ENCODE data around the gene XYLT1. TPM values are rescaled to one million over a fixed set of nuclear protein-coding genes. Genes with fewer than 3 reads are reported as not detected.

Gene XYLT1
- total RNA-seq, 2 donors from 2014 or later = 21.4 to 22.6 TPM

DNA sequence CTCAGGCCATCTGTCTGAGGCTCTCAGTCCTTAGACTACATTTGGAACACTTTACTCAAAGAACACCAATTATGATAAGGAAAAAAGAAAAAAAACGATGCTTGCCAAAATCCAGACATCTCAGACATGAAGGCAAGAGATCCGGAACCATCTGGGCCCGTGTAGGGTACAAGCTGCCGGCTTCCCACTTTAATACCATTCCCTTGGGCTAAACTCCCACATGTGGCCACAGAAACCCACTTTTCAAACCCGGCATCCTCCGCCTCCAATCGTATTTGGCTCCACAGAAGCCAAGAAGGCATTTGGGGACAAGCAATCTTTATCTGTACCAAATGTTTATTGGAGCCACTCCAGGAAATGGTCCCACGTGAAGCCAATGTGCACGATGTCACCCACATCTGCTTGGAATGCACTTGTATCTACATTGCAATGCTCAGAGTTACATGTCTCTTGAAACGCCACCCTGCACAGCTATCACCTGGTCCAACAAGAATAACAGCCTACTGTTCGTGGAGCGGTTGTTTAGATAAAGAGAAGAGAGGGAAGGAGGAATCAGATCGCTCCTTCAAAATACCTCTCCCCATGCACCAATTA is 33.5 kb downstream of the XYLT1 start:
- Mint-ChIP-seq H3K4me3 (no peak overlapping the region), H3K36me3 (ENCODE audit: low read depth) (no peaks in the 10 kb centered on the region), H3K27me3 (no peaks in the 10 kb centered on the region), H3K9me3 (no peaks in the 10 kb centered on the region), H3K27ac (peak overlapping the region; percentile 21), H3K4me1 (peaks cover 27% of the 10 kb centered on the region)
- ATAC-seq (replicated peaks) = no peak

- no peaks in the 10 kb centered on the region for H3K9me3 Mint-ChIP-seq
- H3K36me3 Mint-ChIP-seq (ENCODE audit: low read depth) = no peaks in the 10 kb centered on the region
- no peaks in the 10 kb centered on the region for H3K27me3 Mint-ChIP-seq
- no peak overlapping the region for H3K4me3 Mint-ChIP-seq
- peaks cover 26% of the 10 kb centered on the region for H3K4me1 Mint-ChIP-seq
- no peak for ATAC-seq (replicated peaks)
- H3K27ac Mint-ChIP-seq = no peak overlapping the region
These were observed 35.4 kb downstream of the XYLT1 start for GRCh38 chr16:17435318-17435717.

- H3K27me3 Mint-ChIP-seq = no peaks in the 10 kb centered on the region
- no peaks in the 10 kb centered on the region for H3K36me3 Mint-ChIP-seq (ENCODE audit: low read depth)
- no peak for ATAC-seq (replicated peaks)
- no peak overlapping the region for H3K4me3 Mint-ChIP-seq
- H3K4me1 Mint-ChIP-seq = peaks cover 11% of the 10 kb centered on the region
- no peaks in the 10 kb centered on the region for H3K9me3 Mint-ChIP-seq
- H3K27ac Mint-ChIP-seq = peak overlapping the region; percentile 52
These were observed 36.9 kb downstream of the XYLT1 start for GRCh38 chr16:17433577-17434451.

GRCh38 chr16:17432901-17433576 is 37.7 kb downstream of the XYLT1 start:
- no peak for ATAC-seq (replicated peaks)
- H3K9me3 Mint-ChIP-seq = no peaks in the 10 kb centered on the region
- no peaks in the 10 kb centered on the region for H3K27me3 Mint-ChIP-seq
- H3K4me1 Mint-ChIP-seq = peaks cover 9% of the 10 kb centered on the region
- no peaks in the 10 kb centered on the region for H3K36me3 Mint-ChIP-seq (ENCODE audit: low read depth)
- no peak overlapping the region for H3K4me3 Mint-ChIP-seq
- no peak overlapping the region for H3K27ac Mint-ChIP-seq

- Mint-ChIP-seq H3K4me1 (peaks cover 5% of the 10 kb centered on the region), H3K9me3 (no peaks in the 10 kb centered on the region), H3K27ac (no peak overlapping the region), H3K27me3 (no peaks in the 10 kb centered on the region), H3K4me3 (no peak overlapping the region), H3K36me3 (ENCODE audit: low read depth) (no peaks in the 10 kb centered on the region)
- no peak for ATAC-seq (replicated peaks)
These were observed 38.7 kb downstream of the XYLT1 start for GRCh38 chr16:17431968-17432625.

- no peaks in the 10 kb centered on the region for H3K36me3 Mint-ChIP-seq (ENCODE audit: low read depth)
- no peak overlapping the region for H3K27ac Mint-ChIP-seq
- no peak overlapping the region for H3K4me3 Mint-ChIP-seq
- H3K4me1 Mint-ChIP-seq = peaks cover 5% of the 10 kb centered on the region
- ATAC-seq (replicated peaks) = no peak
- H3K9me3 Mint-ChIP-seq = no peaks in the 10 kb centered on the region
- no peaks in the 10 kb centered on the region for H3K27me3 Mint-ChIP-seq
These were observed 39.7 kb downstream of the XYLT1 start for GRCh38 chr16:17431012-17431411.

GRCh38 chr16:17426451-17426850 is 44.3 kb downstream of the XYLT1 start:
- no peak overlapping the region for H3K27ac Mint-ChIP-seq
- H3K4me1 Mint-ChIP-seq = peaks cover 7% of the 10 kb centered on the region
- H3K9me3 Mint-ChIP-seq = no peaks in the 10 kb centered on the region
- H3K36me3 Mint-ChIP-seq (ENCODE audit: low read depth) = no peaks in the 10 kb centered on the region
- H3K27me3 Mint-ChIP-seq = no peaks in the 10 kb centered on the region
- no peak overlapping the region for H3K4me3 Mint-ChIP-seq
- no peak for ATAC-seq (replicated peaks)

DNA sequence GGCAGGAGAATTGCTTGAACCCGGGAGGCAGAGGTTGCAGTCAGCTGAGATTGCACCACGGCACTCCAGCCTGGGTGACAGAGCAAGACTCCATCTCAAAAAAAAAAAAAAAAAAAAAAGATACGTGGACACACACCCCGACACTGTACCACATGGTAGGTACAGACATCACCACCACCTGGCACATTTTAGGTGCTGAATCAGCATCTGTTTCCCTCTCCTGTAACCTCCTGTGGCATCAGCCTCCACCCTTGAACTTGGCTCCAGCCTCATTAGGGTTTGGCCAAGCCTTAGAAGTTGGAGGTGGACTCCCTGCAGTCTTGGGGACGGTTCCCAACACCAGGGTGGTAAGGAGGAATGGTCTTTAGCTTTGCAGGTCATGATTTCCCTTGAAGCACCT is 46.0 kb downstream of the XYLT1 start:
- Mint-ChIP-seq H3K4me3 (no peak overlapping the region), H3K27me3 (no peaks in the 10 kb centered on the region), H3K4me1 (peaks cover 7% of the 10 kb centered on the region), H3K27ac (no peak overlapping the region), H3K36me3 (ENCODE audit: low read depth) (no peaks in the 10 kb centered on the region), H3K9me3 (no peaks in the 10 kb centered on the region)
- ATAC-seq (replicated peaks) = no peak

GRCh38 chr16:17423221-17423620 is 47.5 kb downstream of the XYLT1 start:
- no peaks in the 10 kb centered on the region for H3K36me3 Mint-ChIP-seq (ENCODE audit: low read depth)
- H3K4me1 Mint-ChIP-seq = peaks cover 7% of the 10 kb centered on the region
- no peaks in the 10 kb centered on the region for H3K27me3 Mint-ChIP-seq
- no peak overlapping the region for H3K27ac Mint-ChIP-seq
- H3K9me3 Mint-ChIP-seq = no peaks in the 10 kb centered on the region
- no peak for ATAC-seq (replicated peaks)
- no peak overlapping the region for H3K4me3 Mint-ChIP-seq

DNA sequence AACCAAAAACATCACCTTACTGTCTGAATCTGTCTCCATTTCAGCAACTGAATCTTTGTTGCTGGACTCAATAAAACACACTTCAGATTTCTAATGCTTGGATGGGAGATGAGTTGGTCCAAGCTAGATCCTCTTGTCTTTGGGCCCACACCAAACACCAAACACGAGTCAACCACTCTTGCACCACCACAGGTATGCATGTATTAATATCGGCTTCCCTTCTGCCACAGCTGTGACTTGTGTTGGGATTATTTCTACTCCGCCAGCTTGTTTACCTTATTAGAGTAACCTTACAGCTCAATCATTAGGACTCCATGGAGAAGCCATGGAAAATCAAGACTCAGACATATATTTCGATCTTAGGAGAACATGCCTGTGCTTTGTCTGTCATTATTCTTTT is 49.9 kb downstream of the XYLT1 start:
- no peak overlapping the region for H3K4me3 Mint-ChIP-seq
- no peaks in the 10 kb centered on the region for H3K9me3 Mint-ChIP-seq
- H3K27ac Mint-ChIP-seq = no peak overlapping the region
- H3K4me1 Mint-ChIP-seq = peaks cover 18% of the 10 kb centered on the region
- no peak for ATAC-seq (replicated peaks)
- H3K36me3 Mint-ChIP-seq (ENCODE audit: low read depth) = peaks cover 6% of the 10 kb centered on the region
- no peaks in the 10 kb centered on the region for H3K27me3 Mint-ChIP-seq

DNA sequence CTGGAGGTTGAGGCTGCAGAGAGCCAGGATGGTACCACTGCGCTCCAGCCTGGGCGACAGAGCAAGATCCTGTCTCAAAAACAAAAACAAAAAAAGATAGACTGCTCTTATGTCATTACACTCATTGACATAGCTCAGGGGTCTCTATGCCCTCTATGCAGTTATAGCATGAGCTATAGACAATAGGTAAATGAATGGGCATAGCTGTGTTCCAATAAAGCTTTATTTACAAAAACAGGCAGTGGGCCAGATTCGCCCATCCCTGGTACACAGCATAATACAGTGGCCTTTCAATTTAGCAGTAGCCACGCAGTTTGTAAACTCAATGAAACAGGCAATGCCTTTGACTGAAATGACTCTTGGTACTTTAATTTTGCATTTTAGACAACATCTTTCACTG is 51.5 kb downstream of the XYLT1 start:
- H3K27ac Mint-ChIP-seq = no peak overlapping the region
- peaks cover 6% of the 10 kb centered on the region for H3K36me3 Mint-ChIP-seq (ENCODE audit: low read depth)
- no peak for ATAC-seq (replicated peaks)
- H3K27me3 Mint-ChIP-seq = no peaks in the 10 kb centered on the region
- no peak overlapping the region for H3K4me3 Mint-ChIP-seq
- H3K4me1 Mint-ChIP-seq = peaks cover 33% of the 10 kb centered on the region
- no peaks in the 10 kb centered on the region for H3K9me3 Mint-ChIP-seq

GRCh38 chr16:17417740-17418139 is 53.0 kb downstream of the XYLT1 start:
- H3K9me3 Mint-ChIP-seq = no peaks in the 10 kb centered on the region
- H3K27me3 Mint-ChIP-seq = no peaks in the 10 kb centered on the region
- H3K27ac Mint-ChIP-seq = peak overlapping the region; percentile 93
- peak overlapping the region; percentile 83 for H3K4me3 Mint-ChIP-seq
- H3K4me1 Mint-ChIP-seq = peaks cover 32% of the 10 kb centered on the region
- H3K36me3 Mint-ChIP-seq (ENCODE audit: low read depth) = peaks cover 6% of the 10 kb centered on the region
- peak; percentile 43 for ATAC-seq (replicated peaks)

- ATAC-seq (replicated peaks) = peak; percentile 80
- H3K27ac Mint-ChIP-seq = peak overlapping the region; percentile 93
- no peaks in the 10 kb centered on the region for H3K27me3 Mint-ChIP-seq
- peaks cover 32% of the 10 kb centered on the region for H3K4me1 Mint-ChIP-seq
- peaks cover 6% of the 10 kb centered on the region for H3K36me3 Mint-ChIP-seq (ENCODE audit: low read depth)
- peak overlapping the region; percentile 83 for H3K4me3 Mint-ChIP-seq
- H3K9me3 Mint-ChIP-seq = no peaks in the 10 kb centered on the region
These were observed 54.1 kb downstream of the XYLT1 start for GRCh38 chr16:17416461-17417311.

DNA sequence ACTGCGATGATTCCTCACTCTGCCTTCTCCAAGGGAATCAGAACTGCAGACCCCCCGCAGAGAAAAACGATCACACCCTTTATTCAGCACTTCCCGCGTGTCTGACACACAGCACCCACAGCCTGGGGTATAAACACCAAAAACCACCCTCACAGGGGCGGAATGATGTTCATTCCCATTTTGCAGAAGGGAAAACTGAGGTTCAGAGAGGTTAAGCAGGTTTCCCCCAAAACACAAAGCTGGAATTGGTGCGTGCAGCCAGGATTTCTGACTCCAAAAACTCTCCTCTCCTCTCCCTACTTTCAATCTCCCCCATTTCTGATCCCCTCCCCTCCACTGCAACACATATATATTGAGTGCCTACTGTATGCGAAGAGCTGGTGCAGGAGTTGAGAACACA is 55.8 kb downstream of the XYLT1 start:
- peak overlapping the region; percentile 83 for H3K4me3 Mint-ChIP-seq
- H3K27me3 Mint-ChIP-seq = no peaks in the 10 kb centered on the region
- H3K9me3 Mint-ChIP-seq = no peaks in the 10 kb centered on the region
- H3K4me1 Mint-ChIP-seq = peaks cover 37% of the 10 kb centered on the region
- ATAC-seq (replicated peaks) = no peak
- H3K36me3 Mint-ChIP-seq (ENCODE audit: low read depth) = peaks cover 6% of the 10 kb centered on the region
- peak overlapping the region; percentile 93 for H3K27ac Mint-ChIP-seq
